Panc1 (cell line): Measurements from ENCODE around the gene TP53BP2. TPM values are rescaled to one million over a fixed set of nuclear protein-coding genes. Genes with fewer than 3 reads are reported as not detected.
A peak's percentile ranks its signal among the peaks of the same experiment; 100 is the strongest.
"Not testable (repeated sequence)": the region's sequence is repeated elsewhere in the genome, so short reads cannot be mapped to it uniquely, and the experiment has no call there.

Experiments
- ATAC-seq: fragments of 200-7000 bp; cut with Tn5 transposase; 2 replicates; pipeline ENCODE4 v1.9.1; 2020; ENCODE audit warnings: mild to moderate bottlenecking, moderate library complexity
- BruUV-seq: library from RNA; stranded (reverse); fragments of 400-500 nt; replicated peaks from 2 replicates; lab custom pipeline; 2021; lab: Mats Ljungman, UMichigan
- CTCF ChIA-PET: fragments of 300-600 bp; sonication (Branson Sonifier 250); formaldehyde crosslinking; loops from one replicate; lab custom pipeline; 2022; ENCODE audit warnings: antibody characterized with exemption; lab: Charles Lee
- POLR2A ChIA-PET: fragments of 300-600 bp; sonication (Branson Sonifier 250); formaldehyde crosslinking; loops from one replicate; lab custom pipeline; 2022; ENCODE audit warnings: antibody characterized with exemption; lab: Charles Lee
- DNase-seq: peaks from one replicate; pipeline ENCODE4 v3.0.0-alpha.2; 2010; ENCODE audit warnings: low read depth, low spot score
- H3K27ac ChIP-seq: 2 replicates; pipeline ENCODE4 v1.5.1; 2011; ENCODE audit warnings: mild to moderate bottlenecking, low read length, inconsistent platforms
- H3K27me3 ChIP-seq: fragments of 200-500 bp; sonication (Bioruptor generic); 2 replicates; pipeline ENCODE4 v1.6.0; 2014; ENCODE audit warnings: low read length, inconsistent platforms; ENCODE audit not compliant: control insufficient read depth, insufficient read depth
- H3K36me3 ChIP-seq: fragments of 200-500 bp; sonication (Bioruptor generic); 2 replicates; pipeline ENCODE4 v1.5.1; 2014; ENCODE audit warnings: inconsistent platforms, mild to moderate bottlenecking, low read length, moderate library complexity; ENCODE audit not compliant: control insufficient read depth, insufficient read depth
- H3K4me1 ChIP-seq: 2 replicates; pipeline ENCODE4 v1.5.1; 2011; ENCODE audit warnings: inconsistent platforms, mild to moderate bottlenecking, low read length, moderate library complexity; ENCODE audit not compliant: control insufficient read depth, insufficient read depth
- H3K4me3 ChIP-seq, 2 experiments: 2 replicates each; pipeline ENCODE4 v1.5.1; 2011 to 2012; ENCODE audit warnings: low read depth in 2 of 2, low read length in 2 of 2, mild to moderate bottlenecking in 2 of 2, inconsistent platforms in 1 of 2, moderate library complexity in 1 of 2
- H3K9me3 ChIP-seq: fragments of 200-500 bp; sonication (Bioruptor generic); 2 replicates; pipeline ENCODE4 v1.5.1; 2014; ENCODE audit warnings: low read depth, mild to moderate bottlenecking, inconsistent platforms, low read length, moderate library complexity; ENCODE audit not compliant: control insufficient read depth, insufficient read depth
- CTCF ChIP-seq: fragments of 450-650 bp; IDR thresholded peaks from 2 replicates; pipeline ENCODE4 v1.5.1; 2017; ENCODE audit warnings: mild to moderate bottlenecking
- POLR2AphosphoS5 ChIP-seq: IDR thresholded peaks from 2 replicates; pipeline ENCODE4 v1.6.1; 2012; ENCODE audit warnings: mild to moderate bottlenecking, low read depth, low read length, moderate library complexity
- SIN3A ChIP-seq: IDR thresholded peaks from 2 replicates; pipeline ENCODE4 v1.6.1; 2012; ENCODE audit warnings: low read depth, mild to moderate bottlenecking, low read length, moderate library complexity, borderline replicate concordance; ENCODE audit not compliant: insufficient read depth
- TCF7L2 ChIP-seq: IDR thresholded peaks from 2 replicates; pipeline ENCODE4 v1.6.1; 2011; ENCODE audit warnings: mild to moderate bottlenecking, low read depth, low read length, inconsistent platforms
- in situ Hi-C: cut with HindIII; loops from 2 replicates; pipeline ENCODE4 v1.10.0; 2016; ENCODE audit warnings: low sequenced_read_pairs, low pct_unique_long_range_greater_than_20kb
- intact Hi-C: fragments of 100-400 bp; cut with micrococcal nuclease; formaldehyde crosslinking; loops from one replicate; pipeline ENCODE4 v1.10.0; 2022; ENCODE audit not compliant: unreplicated experiment
- total RNA-seq: library from RNA; stranded (reverse); gene quantifications from one replicate; pipeline ENCODE4 v1.2.1, GENCODE V29; 2021; ENCODE audit not compliant: unreplicated experiment
- TF ChIP-seq, protein P1 (sequence below), 2 experiments: IDR thresholded peaks; 2 replicates each; pipeline ENCODE4 v1.6.1; 2011 to 2012; ENCODE audit warnings: low read depth in 2 of 2, control low read depth in 1 of 2, low read length in 1 of 2, mild to moderate bottlenecking in 1 of 2, moderate library complexity in 1 of 2; ENCODE audit not compliant: insufficient read depth in 1 of 2

The TP53BP2 gene
- total RNA-seq, 1 experiment from 2014 or later, result 51.4 TPM

DNA sequence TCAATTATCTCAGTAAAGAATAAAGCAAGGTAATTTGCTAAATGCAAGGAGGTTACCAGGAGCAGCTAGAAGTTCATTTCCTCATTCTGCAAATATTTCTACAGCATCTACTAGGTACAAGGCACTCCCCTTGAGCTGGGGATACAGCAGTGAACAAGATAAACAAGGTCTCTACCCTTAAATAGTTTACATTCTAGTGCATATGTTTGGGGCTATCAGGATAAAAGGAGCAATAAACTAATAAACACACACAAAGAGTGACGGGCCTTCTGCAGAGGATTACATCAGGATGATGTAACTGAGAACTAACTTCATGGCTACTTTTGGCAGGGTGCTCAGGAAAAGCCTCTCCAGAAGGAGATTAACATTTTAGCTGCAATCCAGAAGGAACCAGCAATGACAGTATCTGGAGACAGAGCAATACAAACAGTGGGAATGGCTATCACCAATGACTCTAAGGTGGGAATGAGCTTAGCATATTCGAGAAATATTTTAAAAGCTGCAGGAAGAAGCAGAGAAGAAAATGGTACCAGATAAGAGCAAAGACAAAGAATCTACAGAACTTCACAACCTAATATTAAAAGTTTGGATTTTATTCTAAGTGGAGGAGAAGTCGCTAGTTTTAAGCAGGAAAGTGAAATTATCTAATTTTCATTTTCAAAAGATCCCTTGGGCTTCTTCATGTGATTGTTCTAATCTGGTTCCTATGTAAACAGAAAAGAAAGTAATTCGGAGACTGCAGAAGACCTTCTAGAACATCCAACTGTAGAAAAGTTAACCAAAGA, 25.8 kb downstream of the TP53BP2 start:
- H3K36me3 ChIP-seq, result no peaks in the 10 kb centered on the region
- DNase-seq, result no peak
- no peak for ATAC-seq
- H3K9me3 ChIP-seq, result no peaks in the 10 kb centered on the region
- H3K4me3 ChIP-seq, result no peak overlapping the region
- in situ Hi-C loops (no loop called here), intact Hi-C loops (no loop called here)
- BruUV-seq, result TSS peak; percentile 34
- CTCF ChIA-PET, result no interaction called here
- peak; percentile 52; the same call in 1 of the 2 replicates for TF ChIP-seq TCF7L2
- no peak for TF ChIP-seq SIN3A
- no peak for TF ChIP-seq POLR2AphosphoS5
- TF ChIP-seq, protein P1, sequence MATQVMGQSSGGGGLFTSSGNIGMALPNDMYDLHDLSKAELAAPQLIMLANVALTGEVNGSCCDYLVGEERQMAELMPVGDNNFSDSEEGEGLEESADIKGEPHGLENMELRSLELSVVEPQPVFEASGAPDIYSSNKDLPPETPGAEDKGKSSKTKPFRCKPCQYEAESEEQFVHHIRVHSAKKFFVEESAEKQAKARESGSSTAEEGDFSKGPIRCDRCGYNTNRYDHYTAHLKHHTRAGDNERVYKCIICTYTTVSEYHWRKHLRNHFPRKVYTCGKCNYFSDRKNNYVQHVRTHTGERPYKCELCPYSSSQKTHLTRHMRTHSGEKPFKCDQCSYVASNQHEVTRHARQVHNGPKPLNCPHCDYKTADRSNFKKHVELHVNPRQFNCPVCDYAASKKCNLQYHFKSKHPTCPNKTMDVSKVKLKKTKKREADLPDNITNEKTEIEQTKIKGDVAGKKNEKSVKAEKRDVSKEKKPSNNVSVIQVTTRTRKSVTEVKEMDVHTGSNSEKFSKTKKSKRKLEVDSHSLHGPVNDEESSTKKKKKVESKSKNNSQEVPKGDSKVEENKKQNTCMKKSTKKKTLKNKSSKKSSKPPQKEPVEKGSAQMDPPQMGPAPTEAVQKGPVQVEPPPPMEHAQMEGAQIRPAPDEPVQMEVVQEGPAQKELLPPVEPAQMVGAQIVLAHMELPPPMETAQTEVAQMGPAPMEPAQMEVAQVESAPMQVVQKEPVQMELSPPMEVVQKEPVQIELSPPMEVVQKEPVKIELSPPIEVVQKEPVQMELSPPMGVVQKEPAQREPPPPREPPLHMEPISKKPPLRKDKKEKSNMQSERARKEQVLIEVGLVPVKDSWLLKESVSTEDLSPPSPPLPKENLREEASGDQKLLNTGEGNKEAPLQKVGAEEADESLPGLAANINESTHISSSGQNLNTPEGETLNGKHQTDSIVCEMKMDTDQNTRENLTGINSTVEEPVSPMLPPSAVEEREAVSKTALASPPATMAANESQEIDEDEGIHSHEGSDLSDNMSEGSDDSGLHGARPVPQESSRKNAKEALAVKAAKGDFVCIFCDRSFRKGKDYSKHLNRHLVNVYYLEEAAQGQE (IDR thresholded peaks at IDR 0.05; ENCODE audit: insufficient read depth in 1 of 2, low read depth in 2 of 2, low read length in 1 of 2), result no peak
- no peak; the same call in 1 of the 2 replicates for TF ChIP-seq CTCF
- no peaks in the 10 kb centered on the region for H3K27me3 ChIP-seq
- H3K27ac ChIP-seq, result peak overlapping the region; percentile 49; the same call in 1 of the 2 replicates
- POLR2A ChIA-PET, result interaction anchor here (0.5 to 0.6 kb wide), 2 partner anchors 38 to 365 kb away, joined by 3 to 4 read pairs; no protein-coding TSS in a partner anchor
- H3K4me1 ChIP-seq, result peaks cover 15% of the 10 kb centered on the region

- CTCF ChIA-PET, in situ Hi-C loops, BruUV-seq, ATAC-seq, H3K4me3 ChIP-seq, H3K27ac ChIP-seq, H3K27me3 ChIP-seq, intact Hi-C loops, DNase-seq, H3K9me3 ChIP-seq, H3K36me3 ChIP-seq: not testable (repeated sequence)
- peaks cover 15% of the 10 kb centered on the region for H3K4me1 ChIP-seq
- POLR2A ChIA-PET, result interaction anchor here (0.6 kb wide), 1 partner anchor 24 kb away, joined by 5 read pairs; no protein-coding TSS in a partner anchor
Measured at GRCh38 chr1:223817265-223817664, 28.5 kb downstream of the TP53BP2 start.

DNA sequence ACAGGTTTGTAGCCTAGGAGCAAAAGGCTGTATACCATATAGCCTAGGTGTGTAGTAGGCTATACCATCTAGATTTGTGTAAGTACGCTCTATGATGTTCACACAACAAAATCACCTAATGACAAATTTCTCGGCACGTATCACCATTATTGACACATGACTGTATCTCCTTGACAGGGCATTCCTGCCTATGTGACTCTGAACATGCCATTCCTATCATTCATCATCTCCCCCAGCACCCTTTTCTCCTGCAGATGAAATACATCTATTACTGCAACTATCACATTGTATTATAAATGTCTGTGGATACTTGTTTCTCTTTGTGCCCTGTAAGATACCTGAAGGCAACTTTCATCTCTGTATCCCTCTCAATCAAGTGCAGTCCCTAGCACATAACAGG, 29.9 kb downstream of the TP53BP2 start:
- intact Hi-C loops (no loop called here), in situ Hi-C loops (no loop called here)
- POLR2A ChIA-PET, result no interaction called here
- peak; percentile 68; the same call in 1 of the 2 replicates for ATAC-seq
- DNase-seq, result peak; percentile 78
- CTCF ChIA-PET, result no interaction called here
- Histone ChIP-seq H3K36me3 (peaks cover 6% of the 10 kb centered on the region), H3K9me3 (no peaks in the 10 kb centered on the region), H3K27ac (no peak overlapping the region), H3K27me3 (no peaks in the 10 kb centered on the region), H3K4me1 (peaks cover 15% of the 10 kb centered on the region), H3K4me3 (no peak overlapping the region)
- BruUV-seq, result no TSS peak
- no peak for TF ChIP-seq SIN3A
- no peak for TF ChIP-seq POLR2AphosphoS5
- TF ChIP-seq TCF7L2, result no peak
- TF ChIP-seq, protein P1 (IDR thresholded peaks at IDR 0.05; ENCODE audit: insufficient read depth in 1 of 2, low read depth in 2 of 2, low read length in 1 of 2), result no peak
- no peak for TF ChIP-seq CTCF
